HepG2 (cell line): ENCODE data around the gene CYP2W1. TPM values are rescaled to one million over a fixed set of nuclear protein-coding genes. Genes with fewer than 3 reads are reported as not detected.

ENCODE experiments used
- CCAR2 ChIP-seq: fragments of 200-400 bp; formaldehyde crosslinking; optimal IDR thresholded peaks from 2 replicates; pipeline ENCODE3; 2018; ENCODE audit warnings: low read depth, mild to moderate bottlenecking, low read length, moderate library complexity
- HHEX ChIP-seq: IDR thresholded peaks from 2 replicates; pipeline ENCODE4 v1.6.1; 2016; ENCODE audit warnings: control low read depth
- LCORL ChIP-seq, 2 experiments: fragments of 450-650 bp in 1 of 2; sonication (generic) in 1 of 2; formaldehyde crosslinking in 1 of 2; IDR thresholded peaks; 2 replicates each; pipeline versions ENCODE4 v1.5.0 to v1.6.1; 2017 to 2020; ENCODE audit warnings: antibody characterized with exemption in 1 of 2, missing genetic modification reagents in 1 of 2
- SETDB1 ChIP-seq: sonication (generic); formaldehyde crosslinking; IDR thresholded peaks from 2 replicates; pipeline ENCODE4 v1.5.1; 2020; ENCODE audit warnings: missing genetic modification reagents, mild to moderate bottlenecking, borderline replicate concordance
- TCF7L2 ChIP-seq: IDR thresholded peaks from 2 replicates; pipeline ENCODE4 v1.6.1; 2011; ENCODE audit warnings: mild to moderate bottlenecking, low read depth, low read length, moderate library complexity
- ZBTB42 ChIP-seq: sonication (generic); formaldehyde crosslinking; IDR thresholded peaks from 2 replicates; pipeline ENCODE4 v1.5.0; 2020; ENCODE audit warnings: mild to moderate bottlenecking, missing genetic modification reagents
- ZNF234 ChIP-seq: sonication (generic); formaldehyde crosslinking; conservative IDR thresholded peaks from 2 replicates; pipeline ENCODE4 v1.5.1; 2020; ENCODE audit warnings: mild to moderate bottlenecking, missing genetic modification reagents
- ZNF354B ChIP-seq: sonication (generic); formaldehyde crosslinking; IDR thresholded peaks from 2 replicates; pipeline ENCODE4 v1.8.0; 2022; ENCODE audit warnings: mild to moderate bottlenecking, missing genetic modification reagents
- ZNF441 ChIP-seq: sonication (generic); formaldehyde crosslinking; IDR thresholded peaks from 2 replicates; pipeline ENCODE4 v1.7.0; 2021; ENCODE audit warnings: missing genetic modification reagents, borderline replicate concordance
- ZNF629 ChIP-seq: sonication (generic); formaldehyde crosslinking; conservative IDR thresholded peaks from 2 replicates; pipeline ENCODE4 v1.5.0; 2020; ENCODE audit warnings: missing genetic modification reagents
- polyA plus RNA-seq, 8 experiments: library from polyadenylated mRNA; depleted of rRNA in 3 of 8; stranded (reverse) in 7 of 8; unstranded in 1 of 8; fragments of >200 nt; fragmentation: Illumina TruSeq in 4 of 8; extraction: Trizol in 4 of 8; gene quantifications; 2 replicates each; pipeline versions ENCODE4 v1.2.1 to v1.2.3, GENCODE V29; 2011 to 2016; ENCODE audit warnings: low read depth in 4 of 8, missing spikeins in 1 of 8, mixed read lengths in 1 of 8; ENCODE audit not compliant: insufficient read depth in 1 of 8
- total RNA-seq, 5 experiments: library from RNA; depleted of rRNA; stranded (reverse); fragments of >200 nt; fragmentation: Illumina TruSeq; extraction: Trizol; gene quantifications; 2 replicates each; pipeline ENCODE4 v1.2.3, GENCODE V29; 2016; ENCODE audit warnings: low read depth in 1 of 5
- TF ChIP-seq, protein P1 (sequence below): sonication (generic); formaldehyde crosslinking; IDR thresholded peaks from 2 replicates; pipeline ENCODE4 v1.5.1; 2020; ENCODE audit warnings: missing genetic modification reagents, mild to moderate bottlenecking, borderline replicate concordance
- TF ChIP-seq, protein P2 (sequence below): IDR thresholded peaks from 2 replicates; pipeline ENCODE4 v1.6.1; 2018; ENCODE audit warnings: missing genetic modification reagents, mild to moderate bottlenecking, missing compliant biosample characterization
- TF ChIP-seq, protein P3 (sequence below): sonication (generic); formaldehyde crosslinking; IDR thresholded peaks from 2 replicates; pipeline ENCODE4 v1.4.0; 2020; ENCODE audit warnings: mild to moderate bottlenecking, missing genetic modification reagents
- TF ChIP-seq, protein P4 (sequence below): sonication (generic); formaldehyde crosslinking; IDR thresholded peaks from 2 replicates; pipeline ENCODE4 v1.9.0; 2021; ENCODE audit warnings: missing genetic modification reagents, borderline replicate concordance
- TF ChIP-seq, protein P5 (sequence below): sonication (generic); formaldehyde crosslinking; IDR thresholded peaks from 2 replicates; pipeline ENCODE4 v1.5.0; 2020; ENCODE audit warnings: mild to moderate bottlenecking, missing genetic modification reagents
- TF ChIP-seq, protein P6 (sequence below): IDR thresholded peaks from 2 replicates; pipeline ENCODE4 v1.6.1; 2016; ENCODE audit warnings: control low read depth
- TF ChIP-seq, protein P7 (sequence below): sonication (generic); formaldehyde crosslinking; conservative IDR thresholded peaks from 2 replicates; pipeline ENCODE4 v1.4.0; 2020; ENCODE audit warnings: missing genetic modification reagents
- TF ChIP-seq, protein P8 (sequence below): sonication (generic); formaldehyde crosslinking; IDR thresholded peaks from 2 replicates; pipeline ENCODE4 v1.5.1; 2020; ENCODE audit warnings: mild to moderate bottlenecking, moderate library complexity, missing genetic modification reagents

The CYP2W1 gene
- total and polyA plus RNA-seq, 2 of the 13 experiments (the other 11 are each of a cell fraction or from before 2014, with no cell fraction given), result 19.5 to 31.7 TPM

DNA sequence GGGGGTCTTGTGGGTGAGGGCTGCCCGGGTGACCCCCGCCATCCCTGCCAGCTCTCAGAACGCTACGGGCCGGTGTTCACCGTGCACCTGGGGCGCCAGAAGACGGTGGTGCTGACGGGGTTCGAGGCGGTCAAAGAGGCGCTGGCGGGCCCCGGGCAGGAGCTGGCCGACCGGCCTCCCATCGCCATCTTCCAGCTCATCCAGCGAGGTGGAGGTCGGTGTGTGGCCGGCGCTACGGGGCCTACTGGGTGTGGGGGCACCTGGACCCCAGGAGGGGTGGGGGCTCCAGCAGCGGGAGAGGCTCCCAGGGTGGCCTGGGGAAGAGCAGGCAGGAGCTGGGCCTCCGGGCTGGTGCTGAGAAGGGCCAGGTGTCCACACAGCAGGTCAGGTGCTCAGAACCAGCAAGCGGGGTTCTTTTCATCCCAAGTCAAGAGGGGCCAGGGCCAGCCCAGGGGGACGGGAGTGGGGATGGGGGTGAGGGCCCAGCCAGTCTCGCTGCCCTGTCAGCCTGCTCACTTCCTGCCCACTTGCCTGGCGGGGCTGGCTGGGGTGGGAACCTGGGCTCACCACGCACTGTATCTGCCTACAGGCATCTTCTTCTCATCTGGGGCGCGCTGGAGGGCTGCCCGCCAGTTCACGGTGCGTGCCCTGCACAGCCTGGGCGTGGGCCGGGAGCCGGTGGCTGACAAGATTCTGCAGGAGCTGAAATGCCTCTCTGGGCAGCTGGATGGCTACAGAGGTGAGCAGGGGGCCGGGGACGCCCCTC is 1.6 kb downstream of the CYP2W1 start (continued):
- TF ChIP-seq ZNF354B (CRISPR knock-in tag) (no peak), ZNF629 (CRISPR knock-in tag) (no peak), LCORL (IDR thresholded peaks at IDR 0.05) (no peak), LCORL (CRISPR knock-in tag; IDR thresholded peaks at IDR 0.05) (no peak), ZNF234 (0 out of 2 replicates have a peak, but pooled peaks have one; percentile 36), CCAR2 (no peak), ZNF441 (CRISPR knock-in tag) (no peak), HHEX (CRISPR knock-in tag) (no peak), TCF7L2 (no peak), ZBTB42 (no peak), SETDB1 (CRISPR knock-in tag) (no peak)
- TF ChIP-seq, protein P1, sequence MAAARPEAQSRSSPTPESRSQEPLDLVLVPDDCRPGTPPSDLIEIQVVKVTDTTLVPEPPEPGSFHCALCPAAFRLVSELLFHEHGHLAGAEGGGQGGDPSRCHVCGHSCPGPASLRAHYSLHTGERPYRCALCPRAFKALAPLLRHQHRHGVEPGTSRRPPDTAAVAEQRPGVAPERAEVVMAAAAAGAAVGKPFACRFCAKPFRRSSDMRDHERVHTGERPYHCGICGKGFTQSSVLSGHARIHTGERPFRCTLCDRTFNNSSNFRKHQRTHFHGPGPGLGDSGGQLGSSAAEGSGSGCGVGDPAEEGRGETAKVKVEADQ (CRISPR knock-in tag), result no peak
- TF ChIP-seq, protein P2, sequence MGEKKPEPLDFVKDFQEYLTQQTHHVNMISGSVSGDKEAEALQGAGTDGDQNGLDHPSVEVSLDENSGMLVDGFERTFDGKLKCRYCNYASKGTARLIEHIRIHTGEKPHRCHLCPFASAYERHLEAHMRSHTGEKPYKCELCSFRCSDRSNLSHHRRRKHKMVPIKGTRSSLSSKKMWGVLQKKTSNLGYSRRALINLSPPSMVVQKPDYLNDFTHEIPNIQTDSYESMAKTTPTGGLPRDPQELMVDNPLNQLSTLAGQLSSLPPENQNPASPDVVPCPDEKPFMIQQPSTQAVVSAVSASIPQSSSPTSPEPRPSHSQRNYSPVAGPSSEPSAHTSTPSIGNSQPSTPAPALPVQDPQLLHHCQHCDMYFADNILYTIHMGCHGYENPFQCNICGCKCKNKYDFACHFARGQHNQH (CRISPR knock-in tag), result no peak
- TF ChIP-seq, protein P3, sequence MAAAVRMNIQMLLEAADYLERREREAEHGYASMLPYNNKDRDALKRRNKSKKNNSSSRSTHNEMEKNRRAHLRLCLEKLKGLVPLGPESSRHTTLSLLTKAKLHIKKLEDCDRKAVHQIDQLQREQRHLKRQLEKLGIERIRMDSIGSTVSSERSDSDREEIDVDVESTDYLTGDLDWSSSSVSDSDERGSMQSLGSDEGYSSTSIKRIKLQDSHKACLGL (CRISPR knock-in tag), result no peak
- TF ChIP-seq, protein P4, sequence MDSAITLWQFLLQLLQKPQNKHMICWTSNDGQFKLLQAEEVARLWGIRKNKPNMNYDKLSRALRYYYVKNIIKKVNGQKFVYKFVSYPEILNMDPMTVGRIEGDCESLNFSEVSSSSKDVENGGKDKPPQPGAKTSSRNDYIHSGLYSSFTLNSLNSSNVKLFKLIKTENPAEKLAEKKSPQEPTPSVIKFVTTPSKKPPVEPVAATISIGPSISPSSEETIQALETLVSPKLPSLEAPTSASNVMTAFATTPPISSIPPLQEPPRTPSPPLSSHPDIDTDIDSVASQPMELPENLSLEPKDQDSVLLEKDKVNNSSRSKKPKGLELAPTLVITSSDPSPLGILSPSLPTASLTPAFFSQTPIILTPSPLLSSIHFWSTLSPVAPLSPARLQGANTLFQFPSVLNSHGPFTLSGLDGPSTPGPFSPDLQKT (CRISPR knock-in tag), result no peak
- TF ChIP-seq, protein P5, sequence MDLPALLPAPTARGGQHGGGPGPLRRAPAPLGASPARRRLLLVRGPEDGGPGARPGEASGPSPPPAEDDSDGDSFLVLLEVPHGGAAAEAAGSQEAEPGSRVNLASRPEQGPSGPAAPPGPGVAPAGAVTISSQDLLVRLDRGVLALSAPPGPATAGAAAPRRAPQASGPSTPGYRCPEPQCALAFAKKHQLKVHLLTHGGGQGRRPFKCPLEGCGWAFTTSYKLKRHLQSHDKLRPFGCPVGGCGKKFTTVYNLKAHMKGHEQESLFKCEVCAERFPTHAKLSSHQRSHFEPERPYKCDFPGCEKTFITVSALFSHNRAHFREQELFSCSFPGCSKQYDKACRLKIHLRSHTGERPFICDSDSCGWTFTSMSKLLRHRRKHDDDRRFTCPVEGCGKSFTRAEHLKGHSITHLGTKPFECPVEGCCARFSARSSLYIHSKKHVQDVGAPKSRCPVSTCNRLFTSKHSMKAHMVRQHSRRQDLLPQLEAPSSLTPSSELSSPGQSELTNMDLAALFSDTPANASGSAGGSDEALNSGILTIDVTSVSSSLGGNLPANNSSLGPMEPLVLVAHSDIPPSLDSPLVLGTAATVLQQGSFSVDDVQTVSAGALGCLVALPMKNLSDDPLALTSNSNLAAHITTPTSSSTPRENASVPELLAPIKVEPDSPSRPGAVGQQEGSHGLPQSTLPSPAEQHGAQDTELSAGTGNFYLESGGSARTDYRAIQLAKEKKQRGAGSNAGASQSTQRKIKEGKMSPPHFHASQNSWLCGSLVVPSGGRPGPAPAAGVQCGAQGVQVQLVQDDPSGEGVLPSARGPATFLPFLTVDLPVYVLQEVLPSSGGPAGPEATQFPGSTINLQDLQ (CRISPR knock-in tag), result no peak
- TF ChIP-seq, protein P6, sequence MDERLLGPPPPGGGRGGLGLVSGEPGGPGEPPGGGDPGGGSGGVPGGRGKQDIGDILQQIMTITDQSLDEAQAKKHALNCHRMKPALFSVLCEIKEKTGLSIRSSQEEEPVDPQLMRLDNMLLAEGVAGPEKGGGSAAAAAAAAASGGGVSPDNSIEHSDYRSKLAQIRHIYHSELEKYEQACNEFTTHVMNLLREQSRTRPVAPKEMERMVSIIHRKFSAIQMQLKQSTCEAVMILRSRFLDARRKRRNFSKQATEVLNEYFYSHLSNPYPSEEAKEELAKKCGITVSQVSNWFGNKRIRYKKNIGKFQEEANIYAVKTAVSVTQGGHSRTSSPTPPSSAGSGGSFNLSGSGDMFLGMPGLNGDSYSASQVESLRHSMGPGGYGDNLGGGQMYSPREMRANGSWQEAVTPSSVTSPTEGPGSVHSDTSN, result no peak
- TF ChIP-seq, protein P7, sequence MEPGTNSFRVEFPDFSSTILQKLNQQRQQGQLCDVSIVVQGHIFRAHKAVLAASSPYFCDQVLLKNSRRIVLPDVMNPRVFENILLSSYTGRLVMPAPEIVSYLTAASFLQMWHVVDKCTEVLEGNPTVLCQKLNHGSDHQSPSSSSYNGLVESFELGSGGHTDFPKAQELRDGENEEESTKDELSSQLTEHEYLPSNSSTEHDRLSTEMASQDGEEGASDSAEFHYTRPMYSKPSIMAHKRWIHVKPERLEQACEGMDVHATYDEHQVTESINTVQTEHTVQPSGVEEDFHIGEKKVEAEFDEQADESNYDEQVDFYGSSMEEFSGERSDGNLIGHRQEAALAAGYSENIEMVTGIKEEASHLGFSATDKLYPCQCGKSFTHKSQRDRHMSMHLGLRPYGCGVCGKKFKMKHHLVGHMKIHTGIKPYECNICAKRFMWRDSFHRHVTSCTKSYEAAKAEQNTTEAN, result no peak
- TF ChIP-seq, protein P8, sequence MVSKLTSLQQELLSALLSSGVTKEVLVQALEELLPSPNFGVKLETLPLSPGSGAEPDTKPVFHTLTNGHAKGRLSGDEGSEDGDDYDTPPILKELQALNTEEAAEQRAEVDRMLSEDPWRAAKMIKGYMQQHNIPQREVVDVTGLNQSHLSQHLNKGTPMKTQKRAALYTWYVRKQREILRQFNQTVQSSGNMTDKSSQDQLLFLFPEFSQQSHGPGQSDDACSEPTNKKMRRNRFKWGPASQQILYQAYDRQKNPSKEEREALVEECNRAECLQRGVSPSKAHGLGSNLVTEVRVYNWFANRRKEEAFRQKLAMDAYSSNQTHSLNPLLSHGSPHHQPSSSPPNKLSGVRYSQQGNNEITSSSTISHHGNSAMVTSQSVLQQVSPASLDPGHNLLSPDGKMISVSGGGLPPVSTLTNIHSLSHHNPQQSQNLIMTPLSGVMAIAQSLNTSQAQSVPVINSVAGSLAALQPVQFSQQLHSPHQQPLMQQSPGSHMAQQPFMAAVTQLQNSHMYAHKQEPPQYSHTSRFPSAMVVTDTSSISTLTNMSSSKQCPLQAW (CRISPR knock-in tag), result no peak
